GM19324 (cell line): Measurements from ENCODE around the gene NPY4R.
"Not testable (repeated sequence)": the region's sequence is repeated elsewhere in the genome, so short reads cannot be mapped to it uniquely, and the experiment has no call there.

Experiments
- ATAC-seq: cut with Tn5 transposase; IDR thresholded peaks from one replicate; pipeline ENCODE4 v1.9.1; 2021; ENCODE audit warnings: mild to moderate bottlenecking, moderate library complexity; ENCODE audit not compliant: unreplicated experiment, low FRiP score

NPY4R gene, protein sequence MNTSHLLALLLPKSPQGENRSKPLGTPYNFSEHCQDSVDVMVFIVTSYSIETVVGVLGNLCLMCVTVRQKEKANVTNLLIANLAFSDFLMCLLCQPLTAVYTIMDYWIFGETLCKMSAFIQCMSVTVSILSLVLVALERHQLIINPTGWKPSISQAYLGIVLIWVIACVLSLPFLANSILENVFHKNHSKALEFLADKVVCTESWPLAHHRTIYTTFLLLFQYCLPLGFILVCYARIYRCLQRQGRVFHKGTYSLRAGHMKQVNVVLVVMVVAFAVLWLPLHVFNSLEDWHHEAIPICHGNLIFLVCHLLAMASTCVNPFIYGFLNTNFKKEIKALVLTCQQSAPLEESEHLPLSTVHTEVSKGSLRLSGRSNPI

DNA sequence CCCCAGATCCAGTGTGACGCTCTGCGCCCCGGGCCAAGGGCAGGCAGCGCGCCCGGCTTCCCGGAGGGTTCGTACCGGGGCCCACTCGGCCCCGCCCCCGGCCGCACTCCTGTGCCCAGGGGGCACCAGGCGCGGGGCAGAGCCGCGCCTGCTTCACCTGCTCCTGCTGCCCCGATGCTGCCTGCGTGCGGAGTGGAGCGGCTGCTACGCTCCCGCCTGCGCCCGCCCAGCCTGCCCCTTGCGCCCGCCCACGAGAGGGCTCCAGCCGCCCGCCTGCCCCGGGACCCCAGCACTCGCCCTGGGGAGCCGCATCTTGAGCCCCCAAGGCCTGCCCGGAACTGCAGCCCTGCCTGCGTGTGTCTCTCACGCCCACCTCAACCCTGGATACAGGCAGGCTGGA, at the start of gene NPY4R:
NPY4R (minus strand) TSS at position 194 of the 400 bp plus-strand sequence. CDS start 3,323 bp downstream, outside the sequence.
- ATAC-seq = not testable (repeated sequence)

DNA sequence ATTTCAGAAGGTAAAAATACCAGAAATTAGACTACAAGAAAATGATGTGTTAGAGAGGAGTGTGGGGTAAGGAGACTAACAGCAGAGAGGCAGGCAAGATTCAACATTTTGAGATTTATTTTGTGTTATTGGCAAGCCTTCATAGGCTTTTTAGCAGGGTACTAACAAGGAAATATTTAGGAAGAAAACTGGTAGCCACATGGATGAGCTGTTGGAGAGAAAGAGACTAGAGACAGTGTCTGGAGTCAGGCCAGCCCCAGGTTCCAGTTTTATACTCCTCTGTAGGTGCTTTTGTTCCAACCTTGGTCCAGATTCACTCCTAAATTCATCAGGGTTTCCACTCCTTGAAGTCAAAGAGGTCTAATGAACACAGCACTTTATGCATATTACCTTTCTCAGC, 49.6 kb upstream of the NPY4R start:
- no peak for ATAC-seq

DNA sequence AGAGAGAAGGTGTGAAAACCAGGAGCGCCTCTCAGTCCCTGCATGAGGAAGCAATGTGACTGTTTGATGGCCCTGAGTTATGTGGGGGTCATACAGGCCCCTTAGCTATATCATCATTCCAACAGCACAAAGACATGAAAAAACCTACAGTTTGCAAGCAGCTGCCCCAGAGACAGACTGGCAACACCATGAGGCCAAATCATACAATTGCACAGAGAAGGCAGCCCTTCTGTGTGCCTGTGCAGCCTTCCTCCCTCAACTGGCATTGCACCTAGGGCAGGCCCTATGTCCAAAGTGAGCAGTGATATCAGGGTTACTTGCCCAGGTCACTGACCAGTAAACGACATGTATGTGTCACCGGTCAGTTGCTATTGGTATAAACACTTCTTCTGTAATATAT, 49.1 kb upstream of the NPY4R start:
- ATAC-seq = no peak

DNA sequence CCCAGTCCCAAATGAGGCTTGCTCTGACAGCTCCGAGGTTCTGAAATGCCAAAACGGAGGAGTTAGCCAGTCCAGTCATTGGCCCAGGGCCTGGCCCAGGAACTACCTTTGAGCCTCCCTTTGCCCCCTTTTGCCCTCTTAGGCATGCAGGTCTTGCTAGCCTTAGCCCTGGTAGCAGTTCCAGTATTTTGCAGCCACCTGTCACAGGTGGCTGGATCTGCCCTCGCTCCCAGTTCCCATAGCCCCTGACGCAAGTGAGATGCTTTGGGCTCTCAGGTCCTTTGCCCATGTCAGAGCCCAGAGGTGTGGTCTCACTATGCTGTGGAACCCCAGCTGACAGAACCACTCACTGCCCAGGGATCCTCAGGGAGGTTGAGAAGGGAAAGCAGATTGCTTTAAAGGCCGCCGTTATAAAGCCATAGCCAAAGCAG, 48.7 kb upstream of the NPY4R start:
- no peak for ATAC-seq

DNA sequence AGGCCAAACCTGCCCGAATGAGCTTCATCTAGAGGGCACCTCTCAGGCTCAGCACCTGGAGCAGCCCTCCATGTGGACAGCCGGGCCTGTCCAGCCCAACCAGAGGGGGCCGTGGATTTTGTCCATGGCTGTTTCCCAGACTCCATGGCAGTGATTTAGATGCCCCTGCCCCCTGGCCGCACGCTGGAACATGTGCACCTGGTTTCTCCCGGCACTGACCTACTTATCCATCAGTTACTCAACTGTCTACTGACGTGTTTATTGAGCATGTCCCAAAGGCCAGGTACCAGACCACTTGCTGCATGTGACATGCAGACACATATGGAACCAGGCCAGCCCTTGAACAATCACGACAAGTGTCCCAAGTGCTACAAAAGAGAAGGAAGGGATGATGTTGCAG, 47.6 kb upstream of the NPY4R start:
- ATAC-seq = not testable (repeated sequence)

DNA sequence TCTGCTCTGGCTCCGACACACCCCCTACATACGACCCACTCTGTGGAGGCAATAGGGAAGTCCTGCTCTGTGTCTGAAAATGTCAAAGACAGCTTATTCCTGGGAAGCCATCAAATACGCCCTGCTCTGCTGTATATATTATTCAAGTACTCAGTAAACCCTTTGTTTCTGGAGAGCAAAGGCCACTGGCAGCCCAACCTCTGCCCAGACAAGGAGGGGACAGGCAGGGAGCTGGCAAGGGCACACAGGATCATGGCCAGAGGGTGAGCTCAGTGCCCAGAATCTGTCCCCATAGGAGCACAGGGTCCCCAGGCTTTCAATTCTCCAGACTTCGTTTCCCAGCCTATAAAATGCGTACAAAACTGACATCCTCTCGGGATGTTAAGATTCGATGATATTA, 47.0 kb upstream of the NPY4R start:
- not testable (repeated sequence) for ATAC-seq

DNA sequence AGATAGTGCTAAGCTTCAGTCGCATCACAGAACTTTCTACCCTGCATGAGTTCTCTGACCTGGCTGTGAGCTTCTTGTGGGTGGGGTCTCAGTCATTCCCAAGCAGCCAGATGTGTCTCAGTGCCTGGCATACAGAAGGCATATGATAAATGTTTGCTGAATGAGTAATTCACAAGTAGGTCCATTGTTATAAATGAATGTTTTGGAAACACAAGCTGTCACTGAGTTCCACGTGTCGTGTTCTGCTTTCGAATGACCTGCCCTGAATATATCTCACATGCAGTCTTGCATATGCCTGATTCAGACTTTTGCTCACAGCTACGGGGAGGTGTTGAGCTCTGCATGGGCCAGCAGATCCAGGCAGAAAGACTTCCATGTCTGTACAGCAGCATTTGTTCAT, 46.2 kb upstream of the NPY4R start:
- ATAC-seq = not testable (repeated sequence)

DNA sequence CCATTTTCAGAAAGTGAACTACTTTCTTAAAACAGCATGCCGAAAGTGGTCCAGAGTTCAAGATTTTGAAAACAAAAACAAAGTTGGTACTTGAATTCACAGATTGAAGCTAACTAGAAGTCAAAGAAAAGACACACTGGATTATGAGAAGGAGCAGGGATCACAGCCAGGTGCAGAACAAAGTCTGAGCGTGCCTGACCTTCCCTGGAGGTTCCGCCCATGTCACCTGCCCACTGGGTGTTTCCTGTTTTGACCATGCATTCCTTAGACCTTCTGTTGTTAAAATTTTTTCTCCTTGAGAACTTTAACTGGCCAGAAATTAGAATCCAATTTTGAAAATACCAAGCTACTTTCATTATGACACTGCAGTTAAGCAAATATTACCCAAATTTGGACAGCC, 34.2 kb upstream of the NPY4R start:
- not testable (repeated sequence) for ATAC-seq

DNA sequence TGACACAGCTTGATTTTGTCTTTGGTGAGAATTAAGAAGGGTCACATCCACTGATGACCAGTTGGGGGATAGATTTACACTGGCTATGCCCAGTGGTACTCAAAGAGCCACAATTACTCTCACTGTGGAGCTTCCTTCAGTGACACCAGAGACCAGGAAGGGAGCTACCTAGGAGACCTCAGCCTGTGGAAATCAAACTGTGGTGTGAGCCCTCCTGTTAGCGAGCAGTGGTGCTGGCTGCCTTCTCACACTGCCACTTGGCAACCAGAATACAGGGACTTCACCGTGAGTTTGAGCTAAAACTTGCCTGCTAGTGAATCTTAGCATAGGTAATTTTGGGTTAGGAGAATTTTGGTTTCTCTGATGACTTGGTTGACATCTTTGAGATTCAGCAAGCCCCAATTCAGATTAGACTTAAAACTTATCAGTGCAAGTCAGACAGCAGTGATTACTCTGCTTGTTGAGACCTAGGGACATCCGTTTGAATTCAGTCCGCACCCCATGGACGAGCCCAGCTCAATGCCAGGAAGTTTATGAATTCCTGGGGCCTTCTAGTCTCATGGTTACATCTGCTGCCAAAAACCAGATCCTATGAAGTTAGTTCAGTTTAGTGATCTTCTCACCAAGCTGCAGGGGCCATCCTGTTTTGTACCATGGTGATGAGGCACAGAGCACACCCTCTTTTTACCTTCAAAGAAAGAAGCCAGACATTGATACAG, 33.4 kb upstream of the NPY4R start:
- not testable (repeated sequence) for ATAC-seq

DNA sequence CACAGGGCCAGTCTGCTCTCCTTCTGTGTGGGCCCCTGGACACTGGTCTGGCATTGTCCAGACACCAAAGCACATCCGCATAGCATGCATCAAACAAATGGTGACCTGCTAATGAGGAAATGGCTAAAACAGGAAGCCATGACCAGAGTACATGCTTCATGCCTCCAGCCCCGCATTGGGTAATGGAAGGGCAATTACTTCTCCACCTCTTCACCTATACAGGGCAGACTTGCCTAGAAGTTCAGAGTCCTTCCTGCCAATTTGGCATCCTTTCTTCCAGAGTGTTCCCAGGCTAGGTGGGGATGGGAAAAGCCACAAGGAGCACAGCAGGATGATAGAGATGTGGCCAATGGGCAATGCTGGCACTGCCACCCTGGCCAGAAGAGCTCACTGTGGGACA, 32.1 kb upstream of the NPY4R start:
- ATAC-seq = not testable (repeated sequence)

DNA sequence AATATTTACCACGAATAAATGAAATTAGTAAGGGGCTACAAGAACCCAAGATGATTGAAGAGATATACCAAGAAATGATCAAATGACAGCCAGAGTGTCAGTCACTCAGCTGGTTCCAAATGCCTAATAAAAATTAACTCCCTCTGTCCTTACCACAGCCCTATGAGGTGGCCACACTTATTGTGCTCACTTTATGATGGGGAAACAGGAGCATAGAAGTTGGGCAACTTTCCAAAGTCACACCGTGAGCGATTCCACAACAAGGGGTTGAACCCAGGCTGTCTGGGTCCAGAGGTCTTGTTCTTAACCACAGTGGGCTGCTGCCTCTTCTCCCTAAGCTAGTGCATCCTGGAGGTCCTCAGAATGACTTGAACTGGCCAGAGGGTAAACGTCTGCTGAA, 31.6 kb upstream of the NPY4R start:
- not testable (repeated sequence) for ATAC-seq

DNA sequence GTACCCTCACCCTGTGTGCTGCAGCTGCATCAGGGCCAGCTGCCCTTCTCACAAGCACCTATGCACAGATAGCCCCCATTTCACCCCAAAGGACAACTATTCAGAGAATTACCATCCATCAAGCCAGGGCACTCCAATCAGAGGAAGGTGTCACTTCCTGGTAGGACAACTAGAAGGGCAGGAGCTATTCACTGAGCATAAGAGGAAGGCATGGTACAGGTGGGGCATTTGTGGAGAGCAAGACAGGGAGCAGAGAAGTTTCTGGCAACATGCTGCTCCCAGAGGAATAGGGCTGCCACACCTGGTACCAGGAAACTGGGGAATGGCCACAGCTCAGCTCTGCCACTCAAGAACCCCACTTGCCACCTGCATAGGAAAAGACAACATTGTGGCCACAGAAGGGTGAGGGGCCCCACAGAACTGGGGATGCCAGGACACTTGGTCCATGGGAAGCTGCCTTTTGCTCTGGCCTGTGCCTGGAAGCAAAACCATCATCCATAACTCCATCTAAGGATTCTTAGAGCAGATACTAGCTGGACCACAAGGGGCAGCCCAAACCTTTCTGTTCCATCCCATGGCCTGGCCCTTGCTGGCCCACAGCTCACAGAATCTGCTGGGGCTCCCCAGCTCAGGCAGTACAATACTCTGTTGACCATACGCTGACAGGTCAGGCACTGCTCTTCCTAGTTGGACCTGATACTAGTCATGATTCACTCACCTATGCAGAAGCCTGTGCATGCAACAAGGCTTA, 25.8 kb upstream of the NPY4R start:
- not testable (repeated sequence) for ATAC-seq

DNA sequence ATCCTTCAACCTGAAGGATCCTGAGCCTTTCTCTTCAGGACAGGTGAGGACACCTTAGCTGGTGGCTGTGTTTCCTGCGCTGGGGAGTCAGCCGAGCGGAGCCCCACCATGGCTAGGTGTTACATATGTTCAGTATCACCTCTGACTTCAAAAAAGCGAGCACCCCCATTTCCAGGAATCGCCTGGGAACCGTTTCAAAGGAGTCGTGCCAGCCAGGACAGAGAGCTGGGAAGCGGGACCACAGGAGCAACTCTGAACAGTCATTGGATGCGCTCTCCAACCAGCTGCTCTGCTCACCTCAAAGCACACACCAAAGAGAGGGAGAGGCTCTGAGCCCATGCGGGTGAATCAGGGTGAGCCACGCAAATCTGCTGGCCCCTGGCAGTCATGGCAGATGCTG, 24.5 kb upstream of the NPY4R start:
- ATAC-seq = not testable (repeated sequence)

DNA sequence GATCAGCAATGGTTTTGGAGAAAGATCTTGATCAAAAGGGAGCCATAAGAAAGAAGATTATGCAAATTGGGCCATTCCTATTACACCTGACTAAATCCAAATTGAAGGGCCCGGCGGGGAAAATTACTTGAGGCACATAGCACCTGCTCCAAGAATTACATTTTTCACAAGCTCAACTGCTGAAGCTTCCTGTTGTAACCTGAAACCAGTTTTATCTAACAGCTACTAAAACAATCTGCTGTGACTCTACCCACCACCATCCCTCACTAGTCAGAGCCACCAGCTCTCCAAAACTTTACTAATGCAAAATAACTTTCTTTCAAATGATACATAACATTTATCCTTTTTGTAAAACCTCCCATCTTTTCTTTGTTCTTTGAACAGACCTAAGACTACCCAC, 20.7 kb upstream of the NPY4R start:
- not testable (repeated sequence) for ATAC-seq

DNA sequence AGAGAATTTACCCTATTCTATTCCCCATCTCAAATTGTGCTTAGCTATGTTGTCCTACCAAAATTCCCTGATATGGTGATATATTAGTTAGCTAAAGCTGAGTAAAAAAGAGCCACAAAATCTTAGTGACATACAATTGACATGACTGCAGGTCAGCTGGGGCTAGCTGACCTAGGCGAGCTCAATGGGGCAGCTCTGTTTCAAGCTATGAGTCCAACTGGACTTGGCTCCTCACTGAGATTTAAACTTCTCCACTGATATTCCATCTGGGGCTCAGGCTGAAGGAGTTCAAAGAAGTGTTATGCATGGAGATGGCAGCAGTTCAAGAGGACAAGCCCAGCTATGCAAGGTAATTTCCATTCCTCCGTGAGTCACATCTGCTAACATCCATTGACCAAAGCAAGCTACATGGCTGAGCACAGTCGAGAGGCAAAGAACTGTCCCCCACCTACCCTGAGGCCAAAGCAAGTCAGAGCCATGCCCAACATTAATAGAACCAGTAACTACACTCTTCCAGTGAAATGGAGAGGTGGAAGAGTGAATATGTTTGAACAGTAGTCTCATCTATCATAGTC, 9.1 kb upstream of the NPY4R start:
- ATAC-seq = not testable (repeated sequence)

DNA sequence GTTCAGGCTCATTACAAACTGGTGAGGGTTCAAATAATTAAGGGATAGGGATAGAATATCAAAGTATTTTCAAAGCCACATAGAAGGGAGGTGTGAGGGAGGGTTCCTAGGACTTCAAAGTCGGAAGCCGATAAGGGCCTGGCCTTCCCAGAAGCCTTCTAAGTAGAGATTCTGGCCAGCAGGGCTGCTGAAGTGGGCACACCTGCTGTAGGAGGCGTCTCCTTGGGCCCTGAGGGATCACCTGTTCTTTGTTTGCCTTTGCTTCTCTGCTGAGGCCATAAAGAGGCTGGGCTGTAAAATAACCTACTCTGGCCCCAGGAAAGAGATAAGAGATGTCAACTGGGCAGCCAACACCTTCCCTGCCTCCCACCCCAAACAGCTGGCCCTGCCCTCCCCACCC, 8.0 kb upstream of the NPY4R start:
- not testable (repeated sequence) for ATAC-seq

DNA sequence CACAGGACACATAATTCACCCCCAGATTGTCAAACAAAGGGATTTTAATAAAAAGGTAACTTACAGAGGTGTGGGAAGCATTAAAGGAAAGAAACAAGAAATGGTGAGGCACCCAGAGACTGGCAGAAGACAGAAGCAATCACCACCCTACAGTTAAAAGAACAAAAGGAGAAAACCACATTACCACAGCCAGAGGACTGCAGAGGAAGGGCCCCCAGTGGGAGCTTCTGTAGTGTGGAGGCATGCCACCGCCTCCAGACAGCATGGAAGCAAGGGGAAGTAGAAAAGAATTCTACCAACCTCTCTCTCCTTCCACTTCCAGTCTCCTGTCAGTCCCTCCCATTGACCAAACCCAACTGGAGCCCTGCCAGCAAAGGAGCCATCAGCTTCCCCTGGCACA, 4.4 kb upstream of the NPY4R start:
- ATAC-seq = not testable (repeated sequence)

DNA sequence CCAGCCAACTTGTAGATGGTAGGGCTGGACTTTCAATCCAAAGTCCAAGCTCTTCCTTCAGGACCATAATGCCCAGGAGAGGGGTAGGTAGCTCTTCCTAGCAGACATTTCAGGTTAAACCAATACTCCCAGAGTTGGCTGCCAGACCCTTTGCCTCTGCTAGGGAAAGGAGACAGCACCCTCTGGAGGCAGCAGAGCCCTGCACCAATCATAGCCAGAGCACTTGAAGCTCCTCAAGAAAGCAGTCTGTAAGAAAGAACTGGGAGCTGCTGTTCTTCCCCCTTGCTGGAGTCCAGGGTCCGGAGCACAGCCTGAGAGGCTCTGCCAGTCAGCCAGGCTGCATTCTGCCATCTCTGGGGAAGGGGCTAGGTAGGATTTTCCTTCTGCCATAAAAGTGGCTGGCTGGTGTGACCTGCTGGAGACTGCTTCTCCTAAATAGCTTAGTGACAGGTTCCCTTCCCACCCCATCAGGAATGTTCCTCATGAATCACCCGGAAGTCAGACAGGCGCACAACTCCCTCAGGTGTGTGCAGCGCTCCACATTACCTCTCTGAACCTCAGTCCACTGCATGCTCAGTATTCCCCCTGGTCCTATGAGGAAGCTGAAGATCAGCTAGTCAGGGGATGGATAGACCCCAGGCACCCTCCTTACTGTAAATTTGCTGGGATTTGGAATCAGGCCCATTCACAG, 2.5 kb upstream of the NPY4R start:
- not testable (repeated sequence) for ATAC-seq

DNA sequence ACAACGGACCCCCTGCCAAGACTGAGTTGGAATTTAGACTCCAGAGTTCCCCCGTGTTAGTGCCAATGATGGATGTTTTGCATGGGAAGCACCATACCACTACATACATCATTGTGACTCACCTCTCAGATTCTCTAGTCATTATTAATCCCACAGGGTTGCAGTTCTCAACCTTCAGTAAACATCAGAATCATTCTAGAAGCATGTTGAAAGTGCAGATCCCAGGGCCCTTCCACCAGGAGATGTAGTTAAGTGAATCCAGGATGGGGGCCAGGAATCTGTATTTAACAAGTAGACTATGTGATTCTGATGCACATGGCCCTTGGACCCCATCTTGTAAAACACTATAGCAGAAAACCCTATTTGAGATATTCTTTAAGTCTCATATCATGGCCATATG, 2.1 kb downstream of the NPY4R start:
- not testable (repeated sequence) for ATAC-seq

DNA sequence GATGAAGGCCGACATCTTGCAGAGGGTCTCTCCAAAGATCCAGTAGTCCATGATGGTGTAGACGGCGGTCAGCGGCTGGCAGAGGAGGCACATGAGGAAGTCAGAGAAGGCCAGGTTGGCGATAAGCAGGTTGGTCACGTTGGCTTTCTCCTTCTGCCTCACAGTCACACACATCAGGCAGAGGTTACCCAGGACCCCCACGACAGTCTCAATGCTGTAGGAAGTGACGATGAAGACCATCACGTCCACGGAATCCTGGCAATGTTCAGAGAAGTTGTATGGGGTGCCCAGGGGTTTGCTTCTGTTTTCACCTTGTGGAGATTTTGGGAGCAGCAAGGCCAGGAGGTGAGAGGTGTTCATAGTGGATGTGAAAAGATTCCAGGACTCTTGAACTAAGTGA, 3.5 kb downstream of the NPY4R start:
- not testable (repeated sequence) for ATAC-seq
